Measurements from ENCODE around the gene TEX36.
A peak's percentile ranks its signal among the peaks of the same experiment; 100 is the strongest.

The TEX36 gene

GRCh38 chr10:125629758-125630376 is 53.1 kb downstream of the TEX36 start:
- DNase-seq (ENCODE audit: low read depth) = peak; percentile 76
- no peak overlapping the region for H3K4me3 ChIP-seq (ENCODE audit: low read depth, low read length)
- peak; percentile 61 for TF ChIP-seq CTCF (conservative IDR thresholded peaks at IDR 0.05; ENCODE audit: low read depth, low read length)

GRCh38 chr10:125628104-125629049 is 54.6 kb downstream of the TEX36 start:
- no peak overlapping the region for H3K4me3 ChIP-seq (ENCODE audit: low read depth, low read length)
- no peak for TF ChIP-seq CTCF (conservative IDR thresholded peaks at IDR 0.05; ENCODE audit: low read depth, low read length)
- DNase-seq (ENCODE audit: low read depth) = no peak

- no peak for DNase-seq (ENCODE audit: low read depth)
- TF ChIP-seq CTCF (conservative IDR thresholded peaks at IDR 0.05; ENCODE audit: low read depth, low read length) = no peak
- H3K4me3 ChIP-seq (ENCODE audit: low read depth, low read length) = no peak overlapping the region
Measured at GRCh38 chr10:125627646-125628045, 55.3 kb downstream of the TEX36 start.

GRCh38 chr10:125626671-125627070 is 56.3 kb downstream of the TEX36 start:
- no peak for DNase-seq (ENCODE audit: low read depth)
- H3K4me3 ChIP-seq (ENCODE audit: low read depth, low read length) = no peak overlapping the region
- no peak for TF ChIP-seq CTCF (conservative IDR thresholded peaks at IDR 0.05; ENCODE audit: low read depth, low read length)

- no peak overlapping the region for H3K4me3 ChIP-seq (ENCODE audit: low read depth, low read length)
- DNase-seq (ENCODE audit: low read depth) = no peak
- no peak for TF ChIP-seq CTCF (conservative IDR thresholded peaks at IDR 0.05; ENCODE audit: low read depth, low read length)
Measured at GRCh38 chr10:125625586-125625985, 57.4 kb downstream of the TEX36 start.

- TF ChIP-seq CTCF (conservative IDR thresholded peaks at IDR 0.05; ENCODE audit: low read depth, low read length) = no peak
- no peak overlapping the region for H3K4me3 ChIP-seq (ENCODE audit: low read depth, low read length)
- no peak for DNase-seq (ENCODE audit: low read depth)
Measured at GRCh38 chr10:125624800-125625199, 58.2 kb downstream of the TEX36 start.

Data from choroid plexus epithelial cell (primary cell).